Endodermal cell (in vitro differentiated cells): Measurements from ENCODE around the gene GRID1. TPM values are rescaled to one million over a fixed set of nuclear protein-coding genes. Genes with fewer than 3 reads are reported as not detected.
"Not testable (repeated sequence)": the region's sequence is repeated elsewhere in the genome, so short reads cannot be mapped to it uniquely, and the experiment has no call there.

ENCODE experiments used
- DNase-seq: peaks from one replicate; pipeline ENCODE4 v3.0.0-alpha.2; 2017
- H3K27ac ChIP-seq: 2 replicates; pipeline ENCODE4 v1.5.1; 2013; ENCODE audit warnings: mild to moderate bottlenecking, low read depth, low read length, moderate library complexity
- H3K27me3 ChIP-seq: 2 replicates; pipeline ENCODE4 v1.6.1; 2013; ENCODE audit warnings: mild to moderate bottlenecking, low read length, moderate library complexity; ENCODE audit not compliant: insufficient read depth, control insufficient read depth, poor library complexity, severe bottlenecking
- H3K36me3 ChIP-seq: 2 replicates; pipeline ENCODE4 v1.7.0; 2013; ENCODE audit warnings: mild to moderate bottlenecking, low read length, moderate library complexity; ENCODE audit not compliant: control insufficient read depth, insufficient read depth
- H3K4me1 ChIP-seq: one replicate; pipeline ENCODE4 v1.7.0; 2013; ENCODE audit warnings: low read length; ENCODE audit not compliant: control insufficient read depth, insufficient read depth
- H3K4me3 ChIP-seq: 2 replicates; pipeline ENCODE4 v1.5.1; 2013; ENCODE audit warnings: mild to moderate bottlenecking, low read length, moderate library complexity
- H3K9ac ChIP-seq: 2 replicates; pipeline ENCODE4 v1.6.1; 2013; ENCODE audit warnings: mild to moderate bottlenecking, low read length, moderate library complexity; ENCODE audit not compliant: poor library complexity, severe bottlenecking; ENCODE audit errors: extremely low read depth
- H3K9me3 ChIP-seq: 2 replicates; pipeline ENCODE4 v1.6.1; 2013; ENCODE audit warnings: mild to moderate bottlenecking, low read length, moderate library complexity; ENCODE audit not compliant: control insufficient read depth
- H3K27ac Mint-ChIP-seq: 2 replicates; pipeline ENCODE4 v1.8.0; 2020; ENCODE audit warnings: mixed read lengths
- H3K27me3 Mint-ChIP-seq: 2 replicates; pipeline ENCODE4 v1.8.0; 2021; ENCODE audit warnings: mild to moderate bottlenecking, mixed read lengths; ENCODE audit not compliant: insufficient read depth
- H3K36me3 Mint-ChIP-seq: 2 replicates; pipeline ENCODE4 v1.8.0; 2020; ENCODE audit warnings: low read depth, mixed read lengths
- H3K4me1 Mint-ChIP-seq: 2 replicates; pipeline ENCODE4 v1.8.0; 2020; ENCODE audit warnings: mixed read lengths
- H3K4me3 Mint-ChIP-seq: 2 replicates; pipeline ENCODE4 v1.8.0; 2020; ENCODE audit warnings: mild to moderate bottlenecking, moderate library complexity, mixed read lengths
- H3K9me3 Mint-ChIP-seq: 2 replicates; pipeline ENCODE4 v1.8.0; 2020; ENCODE audit warnings: mild to moderate bottlenecking, mixed read lengths
- CTCF ChIP-seq: fragments of 200-600 bp; sonication (generic); conservative IDR thresholded peaks from 2 replicates; pipeline ENCODE4 v1.5.0; 2021; ENCODE audit warnings: antibody characterized with exemption, mild to moderate bottlenecking
- WGBS, 2 experiments: methylation state at CpG; one replicate each; pipeline versions ENCODE4 v1.1.5 to v1.1.7; 2013; ENCODE audit warnings: missing lambda C conversion rate in 2 of 2, mixed read lengths in 1 of 2; ENCODE audit not compliant: insufficient coverage in 1 of 2, insufficient read length in 1 of 2; 5-methylcytosine and 5-hydroxymethylcytosine counted together
- total RNA-seq, 2 donors: library from RNA; stranded (reverse); fragmentation: NEBNext Ultra II Directional in 1 of 2; extraction: Animal tissue kit (Norgen Biotek cat#: 25700) in 1 of 2; gene quantifications; 2 replicates in 1 of 2; 3 replicates in 1 of 2; pipeline ENCODE4 v1.2.1, GENCODE V29; 2021

GRID1 gene
- total RNA-seq, 2 donors from 2014 or later: 0.13 to 0.53 TPM

DNA sequence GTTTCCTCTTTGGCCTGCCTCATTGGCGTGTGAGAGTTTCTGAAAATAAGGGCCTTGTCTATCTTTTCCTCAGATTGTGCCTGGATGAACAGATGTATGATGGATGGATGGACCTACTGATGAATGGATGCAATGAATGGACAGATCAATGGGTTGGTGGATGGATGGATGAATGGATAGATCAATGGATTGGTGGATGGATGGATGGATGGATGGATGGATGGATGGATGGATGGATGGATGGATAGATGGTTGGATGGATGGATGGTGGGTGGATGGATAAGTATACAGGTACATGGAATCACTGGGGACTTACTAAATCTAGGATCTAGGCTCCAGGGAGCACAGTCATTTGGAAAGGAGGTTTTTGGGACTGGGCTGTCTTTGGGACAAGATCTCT, 331.9 kb downstream of the GRID1 start:
- WGBS, 2 experiments: 88% methylated on average over 1 of the region's 1 CpG; no CpG with 5 or more reads in 1 of the 2 experiments
- no peak for DNase-seq

DNA sequence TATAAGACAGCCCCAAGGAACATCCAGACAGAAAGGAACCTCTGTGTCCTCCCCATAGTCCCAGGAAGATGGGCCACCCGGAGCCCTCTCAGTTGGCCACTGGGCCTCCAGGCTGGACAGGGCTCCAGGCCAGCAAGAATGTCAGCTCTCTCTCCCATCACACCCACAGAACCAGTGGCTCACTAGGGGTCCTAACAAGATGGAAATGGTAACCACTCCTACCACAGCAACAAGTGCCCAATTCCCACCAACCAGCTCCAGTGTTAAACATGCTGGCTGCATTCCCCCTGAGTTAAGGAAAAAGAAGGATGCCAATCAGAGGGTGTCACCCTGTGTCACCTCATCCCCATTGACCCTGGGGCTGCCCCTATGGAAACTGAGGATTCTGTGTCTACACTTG, 333.0 kb downstream of the GRID1 start:
- peaks cover 43% of the 10 kb centered on the region for H3K9me3 Mint-ChIP-seq

More for the DNA sequence above, 331.9 kb downstream of the GRID1 start:
- Mint-ChIP-seq H3K4me1 (no peaks in the 10 kb centered on the region), H3K36me3 (peaks cover 7% of the 10 kb centered on the region), H3K27me3 (no peaks in the 10 kb centered on the region), H3K27ac (no peak overlapping the region), H3K4me3 (no peak overlapping the region), H3K9me3 (peaks cover 32% of the 10 kb centered on the region)
- Histone ChIP-seq H3K4me1 (no peaks in the 10 kb centered on the region), H3K9me3 (peaks cover 31% of the 10 kb centered on the region), H3K36me3 (no peaks in the 10 kb centered on the region), H3K9ac (no peak overlapping the region), H3K27ac (no peak overlapping the region), H3K4me3 (no peak overlapping the region), H3K27me3 (no peaks in the 10 kb centered on the region)
- TF ChIP-seq CTCF: no peak

DNA sequence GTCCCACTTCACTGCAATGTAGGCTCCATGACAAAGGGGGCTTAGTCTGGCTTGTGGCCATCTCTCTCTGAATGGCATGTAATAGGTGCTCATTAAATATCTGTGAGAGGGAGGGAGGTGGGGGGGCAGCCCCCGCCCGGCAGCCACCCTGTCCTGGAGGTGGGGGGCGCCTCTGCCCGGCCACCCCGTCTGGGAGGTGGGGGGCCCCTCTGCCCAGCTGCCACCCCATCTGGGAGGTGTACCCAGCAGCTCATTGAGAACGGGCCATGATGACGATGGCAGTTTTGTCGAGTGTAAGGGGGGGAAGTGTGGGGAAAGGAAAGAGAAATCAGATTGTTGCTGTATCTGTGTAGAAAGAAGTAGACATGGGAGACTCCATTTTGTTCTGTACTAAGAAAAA, 334.5 kb downstream of the GRID1 start:
- not testable (repeated sequence) for H3K27ac ChIP-seq, H3K36me3 ChIP-seq, H3K36me3 Mint-ChIP-seq, H3K9ac ChIP-seq, H3K4me3 ChIP-seq, DNase-seq, H3K4me1 Mint-ChIP-seq, H3K27me3 Mint-ChIP-seq, H3K27me3 ChIP-seq, H3K4me1 ChIP-seq, H3K27ac Mint-ChIP-seq, H3K4me3 Mint-ChIP-seq
- WGBS, 2 experiments: 91 to 95% methylated on average over 3 to 8 of the region's 8 CpGs
- peaks cover 57% of the 10 kb centered on the region for H3K9me3 ChIP-seq
- H3K9me3 Mint-ChIP-seq: peaks cover 56% of the 10 kb centered on the region

More for the DNA sequence above, 333.0 kb downstream of the GRID1 start:
- no peak for DNase-seq
- Histone ChIP-seq H3K27me3 (no peaks in the 10 kb centered on the region), H3K4me3 (no peak overlapping the region), H3K36me3 (no peaks in the 10 kb centered on the region), H3K9ac (no peak overlapping the region), H3K9me3 (peaks cover 43% of the 10 kb centered on the region), H3K27ac (no peak overlapping the region), H3K4me1 (no peaks in the 10 kb centered on the region)
- no peak for TF ChIP-seq CTCF
- Mint-ChIP-seq H3K4me3 (no peak overlapping the region), H3K27me3 (peaks cover 6% of the 10 kb centered on the region), H3K36me3 (peaks cover 7% of the 10 kb centered on the region), H3K27ac (no peak overlapping the region), H3K4me1 (no peaks in the 10 kb centered on the region)
- 80% methylated on average over 1 of the region's 1 CpG; no CpG with 5 or more reads in 1 of the 2 experiments for WGBS, 2 experiments

- 62% methylated on average over 2 of the region's 2 CpGs; no CpG with 5 or more reads in 1 of the 2 experiments for WGBS, 2 experiments
- H3K4me1 ChIP-seq: peaks cover 3% of the 10 kb centered on the region
- no peak for DNase-seq
- no peak overlapping the region for H3K4me3 ChIP-seq
- H3K9me3 ChIP-seq: peaks cover 70% of the 10 kb centered on the region
- peaks cover 7% of the 10 kb centered on the region for H3K36me3 Mint-ChIP-seq
- peaks cover 6% of the 10 kb centered on the region for H3K4me1 Mint-ChIP-seq
- no peaks in the 10 kb centered on the region for H3K36me3 ChIP-seq
- no peak overlapping the region for H3K9ac ChIP-seq
- no peak overlapping the region for H3K27ac ChIP-seq
- TF ChIP-seq CTCF: no peak
- H3K9me3 Mint-ChIP-seq: peaks cover 57% of the 10 kb centered on the region
- no peaks in the 10 kb centered on the region for H3K27me3 ChIP-seq
- H3K4me3 Mint-ChIP-seq: no peak overlapping the region
- peaks cover 6% of the 10 kb centered on the region for H3K27me3 Mint-ChIP-seq
- no peak overlapping the region for H3K27ac Mint-ChIP-seq
Observed at GRCh38 chr10:86030312-86030711, 336.3 kb downstream of the GRID1 start.
